ENCODE data around the gene TACSTD2.
"Not testable (repeated sequence)": the region's sequence is repeated elsewhere in the genome, so short reads cannot be mapped to it uniquely, and the experiment has no call there.

The TACSTD2 gene

GRCh38 chr1:58586271-58586670 is 9.2 kb upstream of the TACSTD2 start:
- no peak for DNase-seq

DNA sequence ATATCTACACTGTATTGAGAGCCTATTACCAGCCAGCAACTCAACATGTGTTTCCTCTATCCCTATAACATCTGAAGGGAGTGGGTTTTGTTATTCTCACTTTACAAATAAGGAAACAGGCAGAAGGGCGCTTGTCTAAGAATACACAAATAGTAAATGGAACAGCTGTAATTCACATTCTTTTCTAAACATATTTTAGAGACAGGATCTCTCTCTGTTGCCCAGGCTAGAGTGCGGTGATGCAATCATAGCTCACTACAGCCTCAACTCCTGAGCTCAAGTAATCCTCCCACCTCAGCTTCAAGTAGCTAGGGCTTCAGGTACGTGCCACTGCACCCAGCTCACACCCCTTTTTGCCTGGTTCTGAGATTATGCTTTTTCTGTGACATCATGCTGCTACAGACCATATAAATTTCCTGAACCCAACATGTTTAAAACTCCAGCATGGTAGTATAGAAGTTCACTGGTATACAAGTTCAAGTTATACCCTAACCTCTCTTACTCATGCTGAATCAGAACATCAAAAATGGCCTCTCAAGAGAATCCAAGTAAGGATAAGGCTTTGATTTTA is 8.6 kb upstream of the TACSTD2 start:
- DNase-seq: no peak

- DNase-seq: no peak
Measured at GRCh38 chr1:58585166-58585565, 8.1 kb upstream of the TACSTD2 start.

DNA sequence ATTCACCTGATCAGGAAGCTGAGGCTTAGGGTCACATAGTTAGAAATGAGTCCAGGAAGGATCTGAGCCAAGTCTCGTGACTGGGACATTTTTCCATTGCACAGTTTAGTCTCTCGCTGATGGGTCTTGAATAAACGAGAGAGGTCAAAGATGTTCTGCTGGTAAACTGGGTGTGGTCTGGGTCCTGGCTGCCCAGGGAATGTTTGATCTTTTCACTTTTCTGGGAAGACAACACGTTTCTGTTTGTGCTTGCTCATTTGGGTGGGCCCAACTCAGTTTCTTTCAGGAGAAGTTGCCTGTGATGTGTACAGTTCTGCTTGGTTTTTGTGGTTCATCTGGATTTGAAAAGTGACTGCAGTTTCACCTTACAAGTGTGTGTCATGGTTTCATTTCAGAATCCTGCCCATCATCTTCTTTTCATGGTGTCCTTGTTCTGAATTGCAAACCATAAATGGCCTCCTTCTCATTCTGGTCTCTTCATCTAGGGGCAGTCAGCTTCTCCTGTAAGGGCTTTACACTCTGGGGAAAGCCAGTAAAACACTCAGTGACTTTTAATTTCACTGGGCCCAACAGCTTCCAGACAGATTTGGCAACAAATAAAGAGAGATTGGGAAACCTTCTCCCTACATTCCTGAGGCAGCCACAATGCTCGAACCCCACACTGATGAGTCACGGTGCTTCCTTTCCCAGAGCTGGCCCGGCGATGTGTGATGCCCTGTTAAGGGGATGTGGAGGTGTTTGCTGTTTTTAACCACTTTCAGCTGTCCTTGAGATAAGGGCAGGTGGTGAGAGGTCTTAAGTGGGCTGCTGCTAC is 7.2 kb upstream of the TACSTD2 start:
- DNase-seq: peak in 1 of 2 experiments; percentile 41

GRCh38 chr1:58583496-58583895 is 6.4 kb upstream of the TACSTD2 start:
- DNase-seq: no peak

DNA sequence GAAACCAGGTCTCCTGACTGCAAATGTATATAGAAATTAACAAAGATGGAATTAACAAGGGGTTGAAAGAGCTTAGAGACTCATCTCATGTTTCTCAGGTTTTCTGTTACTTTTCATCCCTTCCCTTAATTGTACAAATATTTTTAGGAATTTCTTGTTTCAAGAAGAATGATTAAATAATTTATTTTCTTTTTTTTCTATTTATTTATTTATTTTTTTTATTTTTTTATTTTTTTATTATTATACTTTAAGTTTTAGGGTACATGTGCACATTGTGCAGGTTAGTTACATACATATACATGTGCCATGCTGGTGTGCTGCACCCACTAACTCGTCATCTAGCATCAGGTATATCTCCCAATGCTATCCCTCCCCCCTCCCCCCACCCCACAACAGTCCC is 5.1 kb upstream of the TACSTD2 start:
- DNase-seq: not testable (repeated sequence)

GRCh38 chr1:58581641-58582040 is 4.6 kb upstream of the TACSTD2 start:
- no peak for DNase-seq

DNA sequence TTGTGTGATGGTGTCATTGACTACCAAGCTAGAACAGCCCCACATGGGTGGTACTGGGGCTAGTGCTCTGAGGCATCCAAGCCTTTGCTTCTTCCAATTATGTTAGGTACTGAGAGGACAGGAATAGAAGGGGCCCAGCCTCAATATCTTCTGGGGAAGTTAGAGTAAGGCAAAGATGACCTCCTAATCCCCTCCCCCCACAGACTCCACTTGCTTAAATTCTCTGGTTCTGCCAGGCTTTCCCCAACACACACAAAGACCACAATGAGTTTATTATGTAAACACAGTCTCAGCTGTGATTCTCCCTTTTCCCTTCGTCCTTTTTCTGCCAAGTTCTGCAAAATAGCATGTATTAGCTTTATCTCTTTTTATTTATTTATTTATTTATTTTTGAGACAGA is 3.1 kb upstream of the TACSTD2 start:
- DNase-seq: no peak

- DNase-seq: no peak
Measured at GRCh38 chr1:58577654-58578030, 590 bp upstream of the TACSTD2 start.

DNA sequence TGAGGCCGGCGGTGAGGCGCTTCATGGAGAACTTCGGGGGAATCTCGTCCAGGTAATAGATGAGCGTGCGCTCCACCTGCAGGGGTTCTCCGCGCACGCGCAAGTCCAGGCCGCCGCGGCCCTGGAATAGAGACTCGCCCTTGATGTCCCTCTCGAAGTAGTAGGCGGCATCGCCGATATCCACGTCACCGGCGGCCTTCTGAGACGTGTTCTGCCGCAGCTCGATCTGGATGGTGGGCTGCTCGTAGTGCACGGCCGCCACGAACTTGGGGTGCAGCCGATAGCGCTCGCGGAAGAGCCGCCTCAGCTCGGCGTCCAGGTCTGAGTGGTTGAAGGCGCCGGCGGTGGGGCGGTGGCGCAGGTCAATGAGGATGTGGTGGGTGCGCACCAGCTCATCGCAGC is 726 bp downstream of the TACSTD2 start:
- no peak for DNase-seq

GRCh38 chr1:58575551-58576324 is 1.3 kb downstream of the TACSTD2 start:
- no peak for DNase-seq

DNA sequence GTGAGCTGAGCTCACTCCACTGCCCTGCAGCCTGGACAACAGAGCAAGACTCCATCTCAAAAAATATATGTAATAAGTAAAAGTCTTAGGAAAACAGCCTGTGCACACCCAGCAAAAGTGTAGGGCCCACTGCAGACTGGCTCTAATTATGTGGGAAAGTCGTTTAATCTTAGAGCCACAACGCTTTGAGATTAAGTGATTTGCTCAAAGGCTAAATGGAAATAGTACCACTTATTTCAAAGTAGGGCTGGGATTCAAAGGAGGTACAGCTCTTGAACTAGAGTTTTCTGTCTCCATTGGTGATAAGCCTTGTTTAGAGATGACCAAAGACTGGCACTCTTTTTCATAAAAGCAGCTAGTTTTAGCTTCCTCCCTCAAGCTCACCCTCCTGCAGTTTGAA is 2.2 kb downstream of the TACSTD2 start:
- DNase-seq: no peak

- DNase-seq: no peak
Measured at GRCh38 chr1:58573705-58574591, 3.1 kb downstream of the TACSTD2 start.

DNA sequence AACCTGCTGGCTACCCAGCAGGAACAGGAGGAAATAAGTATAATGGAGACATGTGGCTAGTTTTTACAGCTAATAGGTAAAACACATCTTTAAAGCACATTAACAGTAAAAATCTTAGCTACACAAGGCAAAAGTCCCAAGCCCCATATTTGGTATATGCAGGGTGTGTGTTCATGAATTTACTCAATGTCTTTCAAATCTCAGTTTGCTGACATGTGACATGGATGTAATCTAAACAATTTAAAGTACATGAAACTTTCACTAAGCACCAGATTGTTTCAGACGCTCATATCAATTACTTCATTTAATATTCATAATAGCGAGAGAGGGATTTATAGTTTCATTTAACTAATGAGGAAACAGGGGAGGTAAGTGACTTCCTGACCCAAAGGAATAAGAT is 3.9 kb downstream of the TACSTD2 start:
- no peak for DNase-seq

- no peak for DNase-seq
Measured at GRCh38 chr1:58572690-58573089, 4.4 kb downstream of the TACSTD2 start.

GRCh38 chr1:58571616-58572015 is 5.4 kb downstream of the TACSTD2 start:
- no peak for DNase-seq

- no peak for DNase-seq
Measured at GRCh38 chr1:58570817-58571216, 6.2 kb downstream of the TACSTD2 start.

DNA sequence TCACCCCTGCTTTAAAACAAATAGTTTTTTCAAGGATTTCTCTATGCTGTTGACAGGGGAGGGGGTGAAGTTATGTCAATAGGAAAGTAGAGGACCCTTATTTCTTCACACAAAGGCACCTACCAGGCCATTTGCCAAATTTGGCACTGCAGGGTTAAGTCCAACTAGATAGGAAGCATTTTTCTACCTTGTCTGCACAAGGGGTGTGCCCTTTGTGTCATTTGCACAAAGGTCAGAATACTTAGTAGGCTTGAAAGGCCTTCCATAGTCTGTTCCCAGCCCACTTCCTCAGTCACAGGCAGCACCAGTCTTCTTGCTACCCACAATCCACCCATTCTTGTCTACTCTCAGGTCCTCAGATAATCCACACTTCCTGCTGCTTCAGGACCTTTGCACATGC is 7.0 kb downstream of the TACSTD2 start:
- DNase-seq: no peak

DNA sequence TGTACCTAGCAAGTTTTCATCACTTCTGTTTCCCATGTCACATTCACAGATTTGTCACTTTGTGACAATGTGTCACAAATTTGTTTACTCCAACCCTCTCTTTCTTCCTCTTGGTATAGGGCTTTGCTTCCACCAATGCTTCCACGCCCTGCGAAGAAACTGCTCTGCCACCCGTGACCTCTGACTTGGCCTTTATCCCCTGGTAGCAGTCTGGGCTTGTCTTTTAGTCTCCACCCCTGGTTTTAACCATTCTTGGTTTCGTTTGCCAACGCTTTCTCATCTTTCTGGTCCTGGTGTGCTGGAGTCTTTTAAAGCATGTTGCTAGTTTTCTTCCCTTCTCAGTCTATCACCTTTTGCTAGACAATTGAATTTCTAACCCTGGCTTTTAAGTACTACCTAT is 8.1 kb downstream of the TACSTD2 start:
- no peak for DNase-seq

GRCh38 chr1:58568271-58568860 is 8.7 kb downstream of the TACSTD2 start:
- DNase-seq: no peak

DNA sequence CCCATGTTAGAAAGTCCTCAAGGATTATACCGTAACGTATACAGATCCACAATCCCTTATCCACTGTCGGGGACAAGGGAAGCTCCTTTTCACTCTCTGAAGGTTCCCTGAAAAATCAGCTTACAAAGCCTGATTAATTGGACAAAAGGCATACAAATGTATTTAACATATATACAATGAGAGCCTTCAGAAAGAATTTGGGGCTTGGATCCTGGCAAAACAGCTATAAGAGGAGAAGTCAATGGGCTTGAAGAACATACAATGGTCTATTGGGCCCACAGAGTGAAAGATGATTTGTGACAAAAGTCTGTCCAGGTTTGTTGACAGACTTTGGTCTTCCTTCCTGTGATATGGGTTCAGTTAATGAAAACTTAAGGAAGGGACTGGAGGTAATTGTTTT is 10.7 kb downstream of the TACSTD2 start:
- DNase-seq: no peak

- not testable (repeated sequence) for DNase-seq
Measured at GRCh38 chr1:58563715-58564114, 13.3 kb downstream of the TACSTD2 start.

GRCh38 chr1:58561633-58562032 is 15.4 kb downstream of the TACSTD2 start:
- no peak for DNase-seq

Data from NCI-H524 (cell line).